Measurements from ENCODE around the gene GARNL3. TPM values are rescaled to one million over a fixed set of nuclear protein-coding genes. Genes with fewer than 3 reads are reported as not detected.

GARNL3 gene
- total and polyA plus RNA-seq, 2 of the 13 experiments (the other 11 are each of a cell fraction or from before 2014, with no cell fraction given), result 3.9 to 11.0 TPM

- Histone ChIP-seq H3K27ac (ENCODE audit: extremely low read length, insufficient read depth, low read length) (no peak overlapping the region), H3K4me3 (replicated peaks in 1 of 3; ENCODE audit: insufficient read depth in 1 of 3, low read depth in 2 of 3, low read length in 3 of 3) (no peak overlapping the region), H3K27me3 (ENCODE audit: control insufficient read depth in 1 of 2, insufficient read depth in 2 of 2, low read length in 2 of 2) (no peaks in the 10 kb centered on the region), H3K9me3 (ENCODE audit: low read length) (no peaks in the 10 kb centered on the region), H3K4me1 (ENCODE audit: insufficient read depth, low read length) (no peaks in the 10 kb centered on the region), H4K20me1 (ENCODE audit: insufficient read depth, low read length) (no peaks in the 10 kb centered on the region), H3K36me3 (replicated peaks in 1 of 2; ENCODE audit: control insufficient read depth in 1 of 2, insufficient read depth in 2 of 2, low read length in 2 of 2) (peaks cover 0 to 6% of the 10 kb centered on the region in 2 experiments; a peak in 2 of 5 replicates), H3K9ac (ENCODE audit: insufficient read depth, low read depth, low read length) (no peak overlapping the region), H2AFZ (ENCODE audit: low read length) (no peak overlapping the region), H3K4me2 (ENCODE audit: low read depth, low read length) (no peak overlapping the region), H3K79me2 (ENCODE audit: insufficient read depth, low read length) (no peaks in the 10 kb centered on the region)
- ChIA-PET POLR2A (interaction anchor here (0.7 to 1.9 kb wide), 5 partner anchors 28 to 91 kb away, joined by 3 to 35 read pairs (median 3); partner anchors contain the start of genes LRSAM1, RPL12 and SLC2A8), CTCF (ENCODE audit: low intra/inter-chr PET ratio, low total read pairs) (interaction anchor here (1.3 to 3.2 kb wide), 2 partner anchors 37 to 39 kb away, joined by 4 to 32 read pairs; partner anchors contain the start of gene SLC2A8)
- 86% methylated on average over 8 of the region's 8 CpGs for WGBS (ENCODE audit: low lambda C conversion rate)
- no peak for TF ChIP-seq ZNF501 (CRISPR knock-in tag; IDR thresholded peaks at IDR 0.05)
- no peak for TF ChIP-seq ZNF30 (CRISPR knock-in tag; IDR thresholded peaks at IDR 0.05)
- no peak for TF ChIP-seq MLXIP (CRISPR knock-in tag; IDR thresholded peaks at IDR 0.05; ENCODE audit: borderline replicate concordance)
- no peak for TF ChIP-seq ZBTB33 (CRISPR knock-in tag; IDR thresholded peaks at IDR 0.05)
- TF ChIP-seq ZNF441 (CRISPR knock-in tag; IDR thresholded peaks at IDR 0.05; ENCODE audit: borderline replicate concordance), result no peak
- no peak for TF ChIP-seq GATAD1 (CRISPR knock-in tag; IDR thresholded peaks at IDR 0.05)
- TF ChIP-seq SCMH1 (CRISPR knock-in tag; IDR thresholded peaks at IDR 0.05; ENCODE audit: borderline replicate concordance), result no peak
- FAIRE-seq, result no peak
- in situ Hi-C loops (cut with HindIII; ENCODE audit: extremely low pct_ligation_motif_present, low pct_unique_long_range_greater_than_20kb) (loop anchor here (5.0 kb wide), 1 partner anchor 37 kb away; the partner anchor contains the start of gene SLC2A8), intact Hi-C loops (cut with micrococcal nuclease; ENCODE audit: unreplicated experiment) (no loop called here)
- ATAC-seq, result no peak; the same call in 2 of the 3 replicates
- no TSS peak for BruUV-seq (replicated peaks)
- no peak for DNase-seq (ENCODE audit: low spot score)
Measured at GRCh38 chr9:127360250-127360649, 95.7 kb downstream of the GARNL3 start.
